ENCODE data around the gene KRT82.

Gene KRT82

DNA sequence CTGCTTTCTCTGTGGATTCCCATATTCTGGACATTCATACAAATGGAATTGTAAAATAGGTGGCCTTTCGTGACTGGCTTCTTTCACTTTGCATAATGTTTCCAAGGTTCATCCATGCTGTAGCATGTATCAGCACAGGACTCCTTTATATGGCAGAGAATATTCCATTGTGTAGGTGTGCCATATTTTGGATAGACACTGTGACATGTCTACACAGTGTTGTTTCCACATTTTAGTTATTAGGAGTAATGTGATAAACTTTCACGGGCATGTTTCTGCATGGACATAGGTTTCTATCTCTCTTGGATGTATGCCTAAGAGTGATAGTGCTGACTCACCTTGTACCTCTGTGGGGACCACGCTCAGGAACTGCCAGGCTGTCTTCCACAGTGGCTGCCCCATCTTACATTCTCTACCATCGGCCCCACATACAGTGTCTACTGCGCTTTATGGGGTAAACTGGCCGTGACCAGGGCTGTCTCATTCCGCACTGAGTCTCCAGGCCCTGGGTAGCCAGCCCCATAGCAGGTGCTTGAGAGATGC is 13.6 kb downstream of the KRT82 start:
- Histone ChIP-seq H3K27me3 (replicated peaks; ENCODE audit: control insufficient read depth, insufficient read depth, low read length) (no peaks in the 10 kb centered on the region; the same call in 1 of the 2 replicates), H3K36me3 (ENCODE audit: control insufficient read depth, insufficient read depth, low read length) (no peaks in the 10 kb centered on the region), H3K4me3 (replicated peaks; ENCODE audit: low read depth, low read length) (no peak overlapping the region)
- no peak for DNase-seq (ENCODE audit: extremely low read depth, insufficient read length)
- TF ChIP-seq, protein P1, sequence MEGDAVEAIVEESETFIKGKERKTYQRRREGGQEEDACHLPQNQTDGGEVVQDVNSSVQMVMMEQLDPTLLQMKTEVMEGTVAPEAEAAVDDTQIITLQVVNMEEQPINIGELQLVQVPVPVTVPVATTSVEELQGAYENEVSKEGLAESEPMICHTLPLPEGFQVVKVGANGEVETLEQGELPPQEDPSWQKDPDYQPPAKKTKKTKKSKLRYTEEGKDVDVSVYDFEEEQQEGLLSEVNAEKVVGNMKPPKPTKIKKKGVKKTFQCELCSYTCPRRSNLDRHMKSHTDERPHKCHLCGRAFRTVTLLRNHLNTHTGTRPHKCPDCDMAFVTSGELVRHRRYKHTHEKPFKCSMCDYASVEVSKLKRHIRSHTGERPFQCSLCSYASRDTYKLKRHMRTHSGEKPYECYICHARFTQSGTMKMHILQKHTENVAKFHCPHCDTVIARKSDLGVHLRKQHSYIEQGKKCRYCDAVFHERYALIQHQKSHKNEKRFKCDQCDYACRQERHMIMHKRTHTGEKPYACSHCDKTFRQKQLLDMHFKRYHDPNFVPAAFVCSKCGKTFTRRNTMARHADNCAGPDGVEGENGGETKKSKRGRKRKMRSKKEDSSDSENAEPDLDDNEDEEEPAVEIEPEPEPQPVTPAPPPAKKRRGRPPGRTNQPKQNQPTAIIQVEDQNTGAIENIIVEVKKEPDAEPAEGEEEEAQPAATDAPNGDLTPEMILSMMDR (IDR thresholded peaks at IDR 0.05; ENCODE audit: insufficient read depth, low read length, poor library complexity, severe bottlenecking) = no peak

DNA sequence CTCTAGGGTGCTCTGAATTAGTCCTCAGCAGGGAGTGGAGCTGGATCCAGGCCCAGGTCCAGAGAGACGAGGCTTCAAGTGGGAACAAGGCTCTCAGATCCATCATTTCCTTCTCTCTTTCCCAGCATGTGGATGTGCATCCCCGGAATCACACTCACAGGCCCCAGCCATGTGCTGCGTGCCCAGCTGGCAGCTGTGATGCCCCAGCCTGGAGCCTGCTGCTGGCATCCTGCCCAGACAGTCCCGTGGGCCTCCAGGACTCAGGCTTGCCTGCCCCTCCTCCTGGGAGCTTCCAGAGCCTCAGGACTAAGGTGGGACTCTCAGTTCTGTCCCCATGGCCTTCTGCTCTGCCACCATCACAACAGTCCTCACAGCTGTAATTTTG is 14.5 kb downstream of the KRT82 start:
- no peak overlapping the region for H3K4me3 ChIP-seq (replicated peaks; ENCODE audit: low read depth, low read length)
- TF ChIP-seq, protein P1 (IDR thresholded peaks at IDR 0.05; ENCODE audit: insufficient read depth, low read length, poor library complexity, severe bottlenecking) = no peak
- no peaks in the 10 kb centered on the region; the same call in 1 of the 2 replicates for H3K27me3 ChIP-seq (replicated peaks; ENCODE audit: control insufficient read depth, insufficient read depth, low read length)
- no peak for DNase-seq (ENCODE audit: extremely low read depth, insufficient read length)
- no peaks in the 10 kb centered on the region for H3K36me3 ChIP-seq (ENCODE audit: control insufficient read depth, insufficient read depth, low read length)

GRCh38 chr12:52390739-52391617 is 15.2 kb downstream of the KRT82 start:
- DNase-seq (ENCODE audit: extremely low read depth, insufficient read length) = no peak
- H3K4me3 ChIP-seq (replicated peaks; ENCODE audit: low read depth, low read length) = no peak overlapping the region
- no peaks in the 10 kb centered on the region; the same call in 1 of the 2 replicates for H3K27me3 ChIP-seq (replicated peaks; ENCODE audit: control insufficient read depth, insufficient read depth, low read length)
- H3K36me3 ChIP-seq (ENCODE audit: control insufficient read depth, insufficient read depth, low read length) = no peaks in the 10 kb centered on the region
- TF ChIP-seq, protein P1 (IDR thresholded peaks at IDR 0.05; ENCODE audit: insufficient read depth, low read length, poor library complexity, severe bottlenecking) = peak; percentile 67

DNA sequence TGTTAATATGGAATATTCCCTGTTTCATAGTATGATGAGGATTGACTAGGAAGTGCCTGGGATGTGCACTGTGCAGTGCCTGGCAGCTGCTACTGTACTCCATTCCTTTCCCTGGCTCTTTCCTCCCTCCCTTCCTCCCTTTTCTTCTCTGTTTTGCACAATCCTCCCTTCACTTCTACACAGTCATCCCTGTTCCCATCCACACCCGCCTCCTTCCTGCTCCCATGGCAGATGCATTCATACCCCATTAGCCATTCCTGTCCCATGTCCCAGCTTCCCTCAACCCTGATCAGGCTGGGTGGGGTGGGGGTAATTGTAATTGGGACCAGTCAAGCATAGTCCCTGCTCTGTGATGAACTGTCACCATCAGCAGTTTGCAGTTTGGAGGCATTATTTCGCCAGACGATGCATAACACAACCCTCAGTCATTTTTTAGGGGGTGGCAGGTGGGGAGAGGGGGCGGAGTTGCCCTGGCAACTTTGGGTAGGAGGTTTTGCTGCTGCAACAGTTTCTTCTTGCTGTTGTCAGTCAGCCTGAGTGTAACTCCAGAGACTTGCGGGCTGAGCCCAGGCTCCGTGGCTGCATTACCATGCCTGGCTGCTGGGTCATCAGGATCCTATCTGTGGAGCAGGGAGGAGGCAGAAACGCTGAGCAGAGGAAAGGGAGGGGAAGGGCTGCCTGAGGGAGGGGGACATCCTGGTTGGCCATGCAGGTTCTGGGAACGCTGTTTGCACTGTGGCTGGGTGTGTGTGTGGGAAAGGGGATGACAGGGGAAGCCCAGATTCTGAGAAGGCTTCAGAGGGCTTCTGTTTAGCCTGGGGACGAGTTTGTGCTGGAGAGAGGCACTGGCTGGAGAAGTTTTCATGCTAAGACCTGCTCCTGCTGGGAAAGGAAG is 16.6 kb downstream of the KRT82 start:
- TF ChIP-seq, protein P1 (IDR thresholded peaks at IDR 0.05; ENCODE audit: insufficient read depth, low read length, poor library complexity, severe bottlenecking) = no peak
- H3K27me3 ChIP-seq (replicated peaks; ENCODE audit: control insufficient read depth, insufficient read depth, low read length) = no peaks in the 10 kb centered on the region; the same call in 1 of the 2 replicates
- H3K4me3 ChIP-seq (replicated peaks; ENCODE audit: low read depth, low read length) = no peak overlapping the region
- H3K36me3 ChIP-seq (ENCODE audit: control insufficient read depth, insufficient read depth, low read length) = no peaks in the 10 kb centered on the region
- DNase-seq (ENCODE audit: extremely low read depth, insufficient read length) = no peak

DNA sequence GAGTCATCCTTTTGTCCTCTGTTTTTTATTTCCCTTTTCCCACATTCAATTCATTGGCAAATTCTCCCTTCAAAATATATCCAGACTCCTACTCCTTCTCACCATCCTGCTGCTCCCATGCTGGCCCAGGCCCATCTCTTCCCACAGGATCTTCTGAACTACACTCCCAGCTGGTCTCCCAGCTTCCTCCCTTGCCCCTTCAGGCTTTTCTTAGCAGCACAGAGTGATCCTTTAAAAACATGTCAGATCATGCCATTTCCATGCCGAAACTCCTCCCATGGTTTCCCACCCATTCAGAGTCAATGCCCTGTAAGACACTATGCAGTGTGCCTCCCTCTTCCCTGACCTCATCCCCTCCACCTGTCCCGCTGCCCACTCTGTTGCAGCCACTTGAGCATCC is 18.3 kb downstream of the KRT82 start:
- TF ChIP-seq, protein P1 (IDR thresholded peaks at IDR 0.05; ENCODE audit: insufficient read depth, low read length, poor library complexity, severe bottlenecking) = no peak
- DNase-seq (ENCODE audit: extremely low read depth, insufficient read length) = no peak
- H3K36me3 ChIP-seq (ENCODE audit: control insufficient read depth, insufficient read depth, low read length) = no peaks in the 10 kb centered on the region
- peaks cover 1% of the 10 kb centered on the region for H3K27me3 ChIP-seq (replicated peaks; ENCODE audit: control insufficient read depth, insufficient read depth, low read length)
- no peak overlapping the region for H3K4me3 ChIP-seq (replicated peaks; ENCODE audit: low read depth, low read length)
